Keratinocyte (primary cell): Measurements from ENCODE around the gene ATP6V1G3. TPM values are rescaled to one million over a fixed set of nuclear protein-coding genes. Genes with fewer than 3 reads are reported as not detected.

Experiments used
- DNase-seq: peaks from one replicate; pipeline ENCODE4 v3.0.0-alpha.2; 2011; ENCODE audit warnings: low read depth, missing footprints, low spot score
- FAIRE-seq: peaks from 2 replicates; lab custom pipeline; 2011; peaks lifted over from hg19 to GRCh38; lab: Jason Lieb, UNC
- H2AFZ ChIP-seq: 2 replicates; pipeline ENCODE4 v1.6.0; 2012; ENCODE audit warnings: low read length, control low read depth, inconsistent platforms; ENCODE audit not compliant: control insufficient read depth
- H3K27ac ChIP-seq: 2 replicates; pipeline ENCODE4 v1.5.1; 2011; ENCODE audit warnings: low read length; ENCODE audit not compliant: control insufficient read depth, insufficient read depth
- H3K27me3 ChIP-seq: 3 replicates; pipeline ENCODE4 v1.6.0; 2011; ENCODE audit warnings: low read length; ENCODE audit not compliant: control insufficient read depth, insufficient read depth; ENCODE audit errors: extremely low read depth
- H3K36me3 ChIP-seq, 2 experiments: 2 replicates in 1 of 2; 3 replicates in 1 of 2; pipeline ENCODE4 v1.5.1; 2011; ENCODE audit warnings: low read length in 2 of 2, mild to moderate bottlenecking in 1 of 2; ENCODE audit not compliant: control insufficient read depth in 2 of 2, insufficient read depth in 2 of 2; ENCODE audit errors: extremely low read depth in 1 of 2
- H3K4me1 ChIP-seq: 3 replicates; pipeline ENCODE4 v1.5.1; 2011; ENCODE audit warnings: low read length; ENCODE audit not compliant: control insufficient read depth, insufficient read depth; ENCODE audit errors: extremely low read depth
- H3K4me2 ChIP-seq: 3 replicates; pipeline ENCODE4 v1.6.0; 2011; ENCODE audit warnings: low read depth, low read length; ENCODE audit not compliant: control insufficient read depth, insufficient read depth; ENCODE audit errors: extremely low read depth
- H3K4me3 ChIP-seq, 3 experiments: fragments of 200-600 bp in 1 of 3; sonication (generic) in 1 of 3; 2 replicates in 2 of 3; 3 replicates in 1 of 3; pipeline ENCODE4 v1.5.1; 2011 to 2016; ENCODE audit warnings: low read length in 3 of 3, mild to moderate bottlenecking in 3 of 3, control low read depth in 2 of 3, inconsistent platforms in 1 of 3, low read depth in 1 of 3, mixed read lengths in 1 of 3, mixed run types in 1 of 3, moderate library complexity in 1 of 3; ENCODE audit not compliant: control insufficient read depth in 2 of 3, insufficient read depth in 2 of 3; ENCODE audit errors: extremely low read depth in 1 of 3
- H3K79me2 ChIP-seq: 2 replicates; pipeline ENCODE4 v1.6.0; 2012; ENCODE audit warnings: low read length; ENCODE audit not compliant: control insufficient read depth, insufficient read depth
- H3K9ac ChIP-seq: 3 replicates; pipeline ENCODE4 v1.6.0; 2011; ENCODE audit warnings: low read length; ENCODE audit not compliant: control insufficient read depth, insufficient read depth; ENCODE audit errors: extremely low read depth
- H3K9me1 ChIP-seq: 3 replicates; pipeline ENCODE4 v1.6.0; 2011; ENCODE audit warnings: low read length; ENCODE audit not compliant: control insufficient read depth, insufficient read depth; ENCODE audit errors: extremely low read depth
- H3K9me3 ChIP-seq: 2 replicates; pipeline ENCODE4 v1.5.1; 2012; ENCODE audit warnings: low read depth, low read length; ENCODE audit not compliant: control insufficient read depth
- H4K20me1 ChIP-seq: 3 replicates; pipeline ENCODE4 v1.6.0; 2011; ENCODE audit warnings: low read length; ENCODE audit not compliant: control insufficient read depth, insufficient read depth; ENCODE audit errors: extremely low read depth
- CTCF ChIP-seq, 3 experiments: IDR thresholded peaks in 1 of 3; conservative IDR thresholded peaks in 1 of 3; optimal IDR thresholded peaks in 1 of 3; 2 replicates in 2 of 3; 3 replicates in 1 of 3; pipeline versions ENCODE3 to v1.5.1; 2011; ENCODE audit warnings: low read length in 3 of 3, mild to moderate bottlenecking in 3 of 3, moderate library complexity in 2 of 3, control low read depth in 1 of 3, inconsistent platforms in 1 of 3; ENCODE audit not compliant: insufficient read depth in 2 of 3; ENCODE audit errors: extremely low read depth in 1 of 3
- EZH2 ChIP-seq: IDR thresholded peaks from one replicate; pipeline ENCODE4 v1.6.1; 2012; ENCODE audit warnings: inconsistent platforms, mild to moderate bottlenecking, low read length, moderate library complexity
- dilution Hi-C: fragments of 300-500 bp; cut with MboI; formaldehyde crosslinking; loops from one replicate; pipeline ENCODE4 v1.7.0; 2020; ENCODE audit warnings: low sequenced_read_pairs; ENCODE audit not compliant: extremely low pct_ligation_motif_present
- polyA plus RNA-seq, 5 experiments: library from polyadenylated mRNA; depleted of rRNA in 3 of 5; stranded (reverse) in 3 of 5; stranded (forward) in 1 of 5; unstranded in 1 of 5; fragments of >200 nt; gene quantifications; 1 replicate in 1 of 5; 2 replicates in 3 of 5; 3 replicates in 1 of 5; pipeline versions ENCODE4 v1.2.1 to v1.2.3, GENCODE V29; 2011 to 2012; ENCODE audit warnings: missing spikeins in 2 of 5, low read depth in 1 of 5, low replicate concordance in 1 of 5

The ATP6V1G3 gene
- polyA plus RNA-seq, 1 donor (not counting 4 experiments of a cell fraction or from before 2014, with no cell fraction given), result not detected

DNA sequence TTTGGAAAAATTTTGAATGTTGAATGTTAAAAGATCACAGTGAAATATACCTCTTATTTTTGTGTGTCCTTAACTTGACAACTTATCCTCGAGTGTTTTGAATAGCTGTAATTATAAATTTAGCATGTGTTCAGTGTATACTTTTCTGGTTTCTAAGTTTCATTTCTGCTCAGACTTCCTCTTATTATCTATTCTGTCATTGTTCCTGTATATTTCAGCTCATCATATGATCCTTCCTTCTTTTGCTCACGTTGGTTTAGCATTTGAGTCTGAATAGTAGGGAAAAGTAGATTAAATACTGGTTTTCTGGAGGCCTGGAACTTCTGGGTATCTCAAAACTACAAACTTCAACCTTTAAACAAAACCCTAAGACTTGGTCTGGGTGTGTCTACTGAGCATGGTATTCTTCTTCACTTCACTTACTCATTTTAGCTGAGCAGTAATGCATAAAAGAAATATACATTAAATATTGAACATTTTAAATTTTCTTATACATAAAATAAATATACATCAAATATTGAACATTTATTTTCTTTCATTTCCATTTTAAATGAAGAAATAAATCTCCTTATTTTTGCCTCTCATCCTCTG, 3.3 kb upstream of the ATP6V1G3 start:
- Histone ChIP-seq H3K9me3 (no peaks in the 10 kb centered on the region), H3K27ac (no peak overlapping the region), H3K9me1 (no peaks in the 10 kb centered on the region), H3K36me3 (no peaks in the 10 kb centered on the region), H3K4me1 (no peaks in the 10 kb centered on the region), H4K20me1 (no peaks in the 10 kb centered on the region), H3K4me2 (no peak overlapping the region), H3K9ac (no peak overlapping the region), H2AFZ (no peak overlapping the region), H3K79me2 (no peaks in the 10 kb centered on the region), H3K27me3 (no peaks in the 10 kb centered on the region), H3K4me3 (no peak overlapping the region)
- TF ChIP-seq EZH2 (no peak), CTCF (optimal IDR thresholded peaks at IDR 0.05 in 1 of 3, IDR thresholded peaks at IDR 0.05 in 1 of 3, conservative IDR thresholded peaks at IDR 0.05 in 1 of 3; ENCODE audit: extremely low read depth in 1 of 3, insufficient read depth in 2 of 3, low read length in 3 of 3) (no peak)
- dilution Hi-C loops, result no loop called here
- DNase-seq, result no peak
- FAIRE-seq, result no peak

GRCh38 chr1:198542632-198543031, 2.2 kb upstream of the ATP6V1G3 start:
- dilution Hi-C loops, result no loop called here
- no peak for FAIRE-seq

More at GRCh38 chr1:198542632-198543031, 2.2 kb upstream of the ATP6V1G3 start:
- Histone ChIP-seq H4K20me1 (no peaks in the 10 kb centered on the region), H3K9ac (no peak overlapping the region), H3K4me3 (no peak overlapping the region), H3K9me1 (no peaks in the 10 kb centered on the region), H3K4me1 (no peaks in the 10 kb centered on the region), H3K27ac (no peak overlapping the region), H3K9me3 (no peaks in the 10 kb centered on the region), H3K4me2 (no peak overlapping the region), H3K27me3 (no peaks in the 10 kb centered on the region), H3K36me3 (no peaks in the 10 kb centered on the region), H2AFZ (no peak overlapping the region), H3K79me2 (no peaks in the 10 kb centered on the region)
- TF ChIP-seq EZH2, result no peak
- TF ChIP-seq CTCF (optimal IDR thresholded peaks at IDR 0.05 in 1 of 3, IDR thresholded peaks at IDR 0.05 in 1 of 3, conservative IDR thresholded peaks at IDR 0.05 in 1 of 3; ENCODE audit: extremely low read depth in 1 of 3, insufficient read depth in 2 of 3, low read length in 3 of 3), result no peak
- DNase-seq, result no peak
